Suprapubic skin (tissue), 4 donors: ENCODE results near the gene OCSTAMP. TPM values are rescaled to one million over a fixed set of nuclear protein-coding genes. Genes with fewer than 3 reads are reported as not detected.

ENCODE experiments used
- DNase-seq, 2 donors: peaks; one replicate each; pipeline ENCODE4 v3.0.0-alpha.2; 2019; ENCODE audit warnings: low spot score in 2 of 2
- H3K27ac ChIP-seq: fragments of 200-600 bp; sonication (generic); one replicate; pipeline ENCODE4 v1.5.1; 2019
- H3K27me3 ChIP-seq: fragments of 200-600 bp; sonication (generic); one replicate; pipeline ENCODE4 v1.5.1; 2019
- H3K36me3 ChIP-seq: fragments of 200-600 bp; sonication (generic); one replicate; pipeline ENCODE4 v1.5.1; 2019
- H3K4me1 ChIP-seq: fragments of 200-600 bp; sonication (generic); one replicate; pipeline ENCODE4 v1.5.1; 2019
- H3K4me3 ChIP-seq: fragments of 200-600 bp; sonication (generic); one replicate; pipeline ENCODE4 v1.5.1; 2019; ENCODE audit warnings: mild to moderate bottlenecking
- H3K9me3 ChIP-seq: fragments of 200-600 bp; sonication (generic); one replicate; pipeline ENCODE4 v1.5.1; 2019
- EP300 ChIP-seq: sonication (generic); formaldehyde crosslinking; IDR thresholded peaks from one replicate; pipeline ENCODE4 v1.6.1; 2017; ENCODE audit warnings: antibody characterized with exemption
- POLR2A ChIP-seq, 2 donors: fragments of 450-650 bp; IDR thresholded peaks; one replicate each; pipeline ENCODE4 v1.6.1; 2017; ENCODE audit warnings: antibody characterized with exemption in 2 of 2, mild to moderate bottlenecking in 2 of 2, moderate library complexity in 2 of 2
- POLR2AphosphoS5 ChIP-seq, 3 donors: sonication (generic); formaldehyde crosslinking; IDR thresholded peaks; one replicate each; pipeline ENCODE4 v1.6.1; 2017; ENCODE audit warnings: antibody characterized with exemption in 3 of 3
- WGBS: methylation state at CpG from one replicate; pipeline ENCODE4 v1.1.5; 2018; 5-methylcytosine and 5-hydroxymethylcytosine counted together
- total RNA-seq, 4 donors: library from RNA; depleted of rRNA; stranded (reverse); fragments of >200 nt; gene quantifications; one replicate each; pipeline ENCODE4 v1.1.0, GENCODE V29; 2016
- TF ChIP-seq, protein P1 (sequence below), 2 donors: fragments of 200-600 bp in 1 of 2; fragments of 450-650 bp in 1 of 2; sonication (generic) in 1 of 2; IDR thresholded peaks; one replicate each; pipeline ENCODE4 v1.5.1; 2016 to 2019; ENCODE audit warnings: antibody characterized with exemption in 2 of 2, mild to moderate bottlenecking in 1 of 2, moderate library complexity in 1 of 2

The OCSTAMP gene
- total RNA-seq, 4 donors from 2014 or later = not detected

DNA sequence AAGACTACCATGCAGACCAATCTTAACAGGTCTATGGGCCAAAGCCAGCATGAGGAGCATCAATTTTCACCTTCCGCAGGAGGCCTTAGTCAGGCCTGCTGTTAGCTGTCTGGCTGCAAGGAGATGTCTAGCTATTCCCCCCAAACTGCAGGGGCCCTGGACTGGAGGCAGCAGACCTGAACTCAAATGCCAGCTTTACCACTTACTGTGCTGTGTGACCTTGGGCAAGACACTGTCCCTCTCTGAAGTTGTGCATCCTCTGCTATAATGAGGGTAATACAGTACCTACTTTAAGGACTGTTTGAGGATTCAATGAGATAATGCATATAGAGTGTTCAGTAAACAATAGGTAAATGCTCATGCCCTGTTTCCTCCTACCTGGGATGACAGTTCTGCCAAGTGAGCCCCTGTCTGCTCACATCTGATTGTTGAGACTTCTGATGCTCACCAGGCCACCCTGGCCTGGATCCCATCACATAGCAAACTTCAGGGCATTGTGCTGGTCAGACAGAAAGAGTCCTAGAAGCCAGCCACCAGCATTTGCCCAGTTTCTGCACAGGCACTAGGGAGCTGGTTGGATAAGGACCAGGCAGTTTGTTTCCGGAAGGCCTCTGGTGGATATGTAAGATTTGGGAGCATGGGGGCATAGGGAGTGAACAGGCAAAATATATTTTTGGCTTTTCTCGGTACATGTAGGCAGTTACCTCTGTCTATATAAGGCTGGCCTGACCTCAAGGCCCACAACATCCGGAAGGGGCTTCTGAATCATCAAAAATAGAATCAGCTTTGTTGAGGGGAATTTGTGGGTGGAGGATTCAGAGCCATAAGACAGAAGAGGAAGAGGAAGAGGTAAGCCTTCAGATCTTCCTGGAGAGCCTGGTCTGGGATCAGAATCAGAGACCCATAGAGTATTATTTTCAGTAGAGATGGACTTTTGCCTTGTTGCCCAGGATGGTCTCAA lies 2.3 kb upstream of the OCSTAMP start:
- TF ChIP-seq, protein P1, sequence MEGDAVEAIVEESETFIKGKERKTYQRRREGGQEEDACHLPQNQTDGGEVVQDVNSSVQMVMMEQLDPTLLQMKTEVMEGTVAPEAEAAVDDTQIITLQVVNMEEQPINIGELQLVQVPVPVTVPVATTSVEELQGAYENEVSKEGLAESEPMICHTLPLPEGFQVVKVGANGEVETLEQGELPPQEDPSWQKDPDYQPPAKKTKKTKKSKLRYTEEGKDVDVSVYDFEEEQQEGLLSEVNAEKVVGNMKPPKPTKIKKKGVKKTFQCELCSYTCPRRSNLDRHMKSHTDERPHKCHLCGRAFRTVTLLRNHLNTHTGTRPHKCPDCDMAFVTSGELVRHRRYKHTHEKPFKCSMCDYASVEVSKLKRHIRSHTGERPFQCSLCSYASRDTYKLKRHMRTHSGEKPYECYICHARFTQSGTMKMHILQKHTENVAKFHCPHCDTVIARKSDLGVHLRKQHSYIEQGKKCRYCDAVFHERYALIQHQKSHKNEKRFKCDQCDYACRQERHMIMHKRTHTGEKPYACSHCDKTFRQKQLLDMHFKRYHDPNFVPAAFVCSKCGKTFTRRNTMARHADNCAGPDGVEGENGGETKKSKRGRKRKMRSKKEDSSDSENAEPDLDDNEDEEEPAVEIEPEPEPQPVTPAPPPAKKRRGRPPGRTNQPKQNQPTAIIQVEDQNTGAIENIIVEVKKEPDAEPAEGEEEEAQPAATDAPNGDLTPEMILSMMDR (IDR thresholded peaks at IDR 0.05) = no peak
- no peak for TF ChIP-seq POLR2A (IDR thresholded peaks at IDR 0.05)
- no peak for TF ChIP-seq EP300
- TF ChIP-seq POLR2AphosphoS5 (IDR thresholded peaks at IDR 0.05) = no peak
- Histone ChIP-seq H3K9me3 (no peaks in the 10 kb centered on the region), H3K36me3 (no peaks in the 10 kb centered on the region), H3K27ac (no peak overlapping the region), H3K27me3 (peaks cover 5% of the 10 kb centered on the region), H3K4me3 (no peak overlapping the region), H3K4me1 (no peaks in the 10 kb centered on the region)
- no peak for DNase-seq
- 77% methylated on average over 4 of the region's 4 CpGs for WGBS

DNA sequence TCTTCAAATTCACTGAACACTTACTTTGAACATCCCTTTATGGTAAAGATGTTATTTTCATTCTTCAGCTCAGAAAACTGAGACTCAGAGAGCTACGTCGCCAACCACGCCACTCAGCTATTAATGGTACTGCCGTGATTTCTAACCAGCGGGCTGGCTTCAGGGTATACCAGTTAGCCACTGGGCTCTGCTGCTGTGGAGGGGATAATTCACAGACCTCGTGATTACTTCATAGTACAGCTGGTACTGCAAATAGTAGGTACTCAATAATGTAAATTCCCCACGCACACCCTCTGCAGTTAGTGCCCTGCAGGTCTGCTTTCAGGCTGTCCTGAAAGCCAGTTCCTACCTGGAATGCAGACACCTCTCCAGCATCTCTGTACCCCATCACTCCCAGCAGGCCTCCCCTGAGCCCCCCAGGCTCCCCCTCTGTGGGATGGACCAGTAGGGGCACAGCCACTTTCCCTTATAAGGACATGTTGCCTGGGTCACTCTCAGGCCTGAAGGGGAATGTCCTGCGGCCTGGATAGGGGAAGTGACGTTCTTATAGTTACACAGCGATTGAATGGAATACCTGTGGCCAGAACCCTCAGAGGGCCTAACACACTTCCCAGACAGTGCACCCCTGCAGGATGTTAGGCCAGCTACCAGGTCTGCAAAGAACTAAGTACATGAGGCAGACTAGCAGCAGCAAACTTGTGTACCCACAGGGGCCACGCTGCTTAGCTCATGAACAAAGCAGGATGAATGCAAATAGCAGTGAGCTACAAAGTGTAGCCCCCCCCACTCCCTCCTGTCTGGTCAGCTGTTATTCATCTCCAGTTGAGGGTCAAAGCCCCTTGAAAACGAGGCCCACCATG lies 1.3 kb upstream of the OCSTAMP start:
- TF ChIP-seq, protein P1 (IDR thresholded peaks at IDR 0.05) = no peak
- no peak for TF ChIP-seq EP300
- TF ChIP-seq POLR2A (IDR thresholded peaks at IDR 0.05) = no peak
- no peak for TF ChIP-seq POLR2AphosphoS5 (IDR thresholded peaks at IDR 0.05)
- no peak for DNase-seq
- WGBS = 66% methylated on average over 12 of the region's 12 CpGs

DNA sequence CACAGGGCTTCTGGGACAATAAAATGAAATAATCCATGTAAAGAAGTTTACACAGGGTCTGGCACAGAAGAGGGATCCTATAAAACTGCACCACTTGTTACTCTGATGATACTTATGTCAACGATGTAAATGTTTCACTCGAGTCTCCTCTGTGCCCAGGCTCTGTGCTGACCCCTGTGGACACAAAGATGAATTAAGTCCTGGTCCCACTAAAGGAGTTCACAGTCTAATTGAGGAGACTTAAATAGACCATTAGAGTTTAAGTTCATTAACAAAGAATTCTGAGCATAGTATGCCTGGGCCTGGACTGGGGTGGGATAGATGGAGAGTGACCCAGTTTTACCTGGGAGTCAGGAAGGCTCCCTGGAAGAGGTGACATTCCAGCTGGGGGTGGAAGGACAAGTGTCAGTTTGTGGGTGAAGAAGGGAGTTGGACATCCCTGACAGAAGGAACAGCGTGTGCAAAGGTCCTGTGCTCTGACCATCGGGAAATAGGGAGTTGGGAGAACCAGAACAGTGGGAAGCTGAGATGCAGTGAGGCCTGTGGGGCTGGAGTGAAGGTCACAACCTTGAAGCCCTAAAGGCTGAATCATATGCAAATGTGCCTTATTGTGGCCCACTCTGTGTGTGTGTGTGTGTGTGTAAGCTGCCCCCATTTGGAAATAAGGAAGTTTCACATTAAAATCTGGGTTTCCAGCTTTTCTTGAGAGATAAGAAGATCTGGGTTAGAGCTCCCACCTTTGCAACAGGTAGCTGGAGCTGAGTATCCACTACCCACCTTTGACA lies 1.1 kb downstream of the OCSTAMP start:
- TF ChIP-seq EP300 (no peak), POLR2A (IDR thresholded peaks at IDR 0.05) (no peak), POLR2AphosphoS5 (IDR thresholded peaks at IDR 0.05) (no peak)
- TF ChIP-seq, protein P1 (IDR thresholded peaks at IDR 0.05) = no peak
- Histone ChIP-seq H3K36me3 (no peaks in the 10 kb centered on the region), H3K4me3 (no peak overlapping the region), H3K9me3 (no peaks in the 10 kb centered on the region), H3K27me3 (peaks cover 14% of the 10 kb centered on the region), H3K4me1 (no peaks in the 10 kb centered on the region), H3K27ac (no peak overlapping the region)
- WGBS = 87% methylated on average over 4 of the region's 4 CpGs
- DNase-seq = no peak

More for the DNA sequence above, 1.3 kb upstream of the OCSTAMP start:
- H3K4me1 ChIP-seq = no peaks in the 10 kb centered on the region
- H3K36me3 ChIP-seq = no peaks in the 10 kb centered on the region
- no peaks in the 10 kb centered on the region for H3K9me3 ChIP-seq
- H3K4me3 ChIP-seq = no peak overlapping the region
- peaks cover 5% of the 10 kb centered on the region for H3K27me3 ChIP-seq
- no peak overlapping the region for H3K27ac ChIP-seq

DNA sequence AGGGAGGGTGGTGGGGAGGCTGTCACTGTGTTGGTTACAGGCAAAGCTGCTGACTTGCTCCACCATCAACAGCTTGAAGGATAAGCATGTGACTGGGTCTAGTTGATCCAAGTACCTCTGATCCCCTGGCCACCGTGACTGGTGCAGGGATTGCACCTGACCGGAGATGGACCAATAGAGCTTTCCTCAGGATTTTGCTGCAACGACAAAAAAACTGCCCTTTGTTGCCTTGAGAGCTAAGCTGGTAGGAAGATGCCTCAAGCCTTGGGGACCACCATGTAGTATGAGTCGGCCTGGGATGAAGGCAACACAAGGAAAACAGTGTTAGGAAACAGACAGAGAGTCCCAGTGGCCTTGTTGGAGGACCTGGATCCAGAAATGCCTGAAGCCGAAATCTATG lies 1.8 kb downstream of the OCSTAMP start:
- DNase-seq = no peak
- H3K9me3 ChIP-seq = no peaks in the 10 kb centered on the region
- TF ChIP-seq POLR2A (IDR thresholded peaks at IDR 0.05) (no peak), POLR2AphosphoS5 (IDR thresholded peaks at IDR 0.05) (no peak), EP300 (no peak)
- TF ChIP-seq, protein P1 (IDR thresholded peaks at IDR 0.05) = no peak
- 87% methylated on average over 5 of the region's 5 CpGs for WGBS
- peaks cover 14% of the 10 kb centered on the region for H3K27me3 ChIP-seq
- no peaks in the 10 kb centered on the region for H3K4me1 ChIP-seq
- H3K36me3 ChIP-seq = no peaks in the 10 kb centered on the region
- H3K4me3 ChIP-seq = no peak overlapping the region
- H3K27ac ChIP-seq = no peak overlapping the region
